ENCODE measurements around the gene LCK.
A peak's percentile ranks its signal among the peaks of the same experiment; 100 is the strongest.
"Not testable (repeated sequence)": the region's sequence is repeated elsewhere in the genome, so short reads cannot be mapped to it uniquely, and the experiment has no call there.

The LCK gene

DNA sequence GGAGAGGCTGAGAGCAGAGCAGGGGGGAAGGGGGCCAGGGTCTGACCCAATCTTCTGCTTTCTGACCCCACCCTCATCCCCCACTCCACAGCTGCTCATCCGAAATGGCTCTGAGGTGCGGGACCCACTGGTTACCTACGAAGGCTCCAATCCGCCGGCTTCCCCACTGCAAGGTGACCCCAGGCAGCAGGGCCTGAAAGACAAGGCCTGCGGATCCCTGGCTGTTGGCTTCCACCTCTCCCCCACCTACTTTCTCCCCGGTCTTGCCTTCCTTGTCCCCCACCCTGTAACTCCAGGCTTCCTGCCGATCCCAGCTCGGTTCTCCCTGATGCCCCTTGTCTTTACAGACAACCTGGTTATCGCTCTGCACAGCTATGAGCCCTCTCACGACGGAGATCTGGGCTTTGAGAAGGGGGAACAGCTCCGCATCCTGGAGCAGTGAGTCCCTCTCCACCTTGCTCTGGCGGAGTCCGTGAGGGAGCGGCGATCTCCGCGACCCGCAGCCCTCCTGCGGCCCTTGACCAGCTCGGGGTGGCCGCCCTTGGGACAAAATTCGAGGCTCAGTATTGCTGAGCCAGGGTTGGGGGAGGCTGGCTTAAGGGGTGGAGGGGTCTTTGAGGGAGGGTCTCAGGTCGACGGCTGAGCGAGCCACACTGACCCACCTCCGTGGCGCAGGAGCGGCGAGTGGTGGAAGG lies 23.7 kb downstream of the LCK start:
- no peak for DNase-seq (ENCODE audit: low spot score)

DNA sequence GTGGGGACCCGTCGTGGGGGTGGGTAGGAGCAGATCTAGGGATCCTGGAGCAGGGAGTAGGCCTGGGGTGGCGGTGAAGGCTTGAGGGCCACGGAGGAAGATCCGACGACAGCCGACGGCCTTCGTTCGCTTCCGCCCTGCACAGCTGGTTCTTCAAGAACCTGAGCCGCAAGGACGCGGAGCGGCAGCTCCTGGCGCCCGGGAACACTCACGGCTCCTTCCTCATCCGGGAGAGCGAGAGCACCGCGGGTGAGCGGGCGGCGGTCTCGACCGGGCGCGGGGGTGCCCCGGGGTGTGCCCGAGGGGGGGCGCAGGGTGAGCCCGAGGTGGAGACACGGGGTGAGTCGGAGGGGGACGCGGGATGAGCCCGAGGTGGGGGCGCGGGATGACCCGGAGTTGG lies 24.4 kb downstream of the LCK start:
- DNase-seq (ENCODE audit: low spot score), result no peak

DNA sequence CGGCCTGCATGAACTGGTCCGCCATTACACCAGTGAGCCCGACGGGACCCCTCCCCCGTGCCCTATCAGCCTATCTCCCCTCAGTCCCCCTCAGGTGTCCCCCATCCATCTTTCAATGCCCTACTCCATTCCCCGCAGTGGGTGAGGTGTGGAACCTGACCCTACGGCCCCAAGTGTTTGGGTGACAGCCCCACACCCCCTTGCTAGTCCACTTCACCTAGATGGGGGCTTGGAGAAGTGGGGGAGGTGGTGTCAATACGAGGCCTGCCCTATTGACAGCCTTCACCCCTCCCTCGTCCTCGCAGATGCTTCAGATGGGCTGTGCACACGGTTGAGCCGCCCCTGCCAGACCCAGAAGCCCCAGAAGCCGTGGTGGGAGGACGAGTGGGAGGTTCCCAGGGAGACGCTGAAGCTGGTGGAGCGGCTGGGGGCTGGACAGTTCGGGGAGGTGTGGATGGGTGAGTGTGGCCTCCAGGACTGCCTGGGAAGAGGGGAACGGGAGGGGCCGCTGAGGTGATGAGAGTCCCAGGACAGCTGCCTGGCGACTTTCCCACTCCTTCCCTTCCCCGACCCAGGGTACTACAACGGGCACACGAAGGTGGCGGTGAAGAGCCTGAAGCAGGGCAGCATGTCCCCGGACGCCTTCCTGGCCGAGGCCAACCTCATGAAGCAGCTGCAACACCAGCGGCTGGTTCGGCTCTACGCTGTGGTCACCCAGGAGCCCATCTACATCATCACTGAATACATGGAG lies 25.1 kb downstream of the LCK start:
- no peak for DNase-seq (ENCODE audit: low spot score)

DNA sequence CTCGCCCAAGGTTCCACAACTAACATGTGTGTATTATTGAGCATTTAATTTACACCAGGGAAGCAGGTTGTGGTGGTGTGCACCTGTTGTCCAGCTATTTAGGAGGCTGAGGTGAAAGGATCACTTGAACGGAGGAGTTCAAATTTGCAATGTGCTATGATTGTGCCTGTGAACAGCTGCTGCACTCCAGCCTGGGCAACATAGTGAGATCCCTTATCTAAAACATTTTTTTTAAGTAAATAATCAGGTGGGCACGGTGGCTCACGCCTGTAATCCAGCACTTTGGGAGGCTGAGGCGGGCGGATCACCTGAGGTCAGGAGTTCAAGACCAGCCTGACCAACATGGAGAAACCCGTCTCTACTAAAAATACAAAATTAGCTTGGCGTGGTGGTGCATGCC lies 33.7 kb downstream of the LCK start:
- DNase-seq (ENCODE audit: low spot score), result not testable (repeated sequence)

DNA sequence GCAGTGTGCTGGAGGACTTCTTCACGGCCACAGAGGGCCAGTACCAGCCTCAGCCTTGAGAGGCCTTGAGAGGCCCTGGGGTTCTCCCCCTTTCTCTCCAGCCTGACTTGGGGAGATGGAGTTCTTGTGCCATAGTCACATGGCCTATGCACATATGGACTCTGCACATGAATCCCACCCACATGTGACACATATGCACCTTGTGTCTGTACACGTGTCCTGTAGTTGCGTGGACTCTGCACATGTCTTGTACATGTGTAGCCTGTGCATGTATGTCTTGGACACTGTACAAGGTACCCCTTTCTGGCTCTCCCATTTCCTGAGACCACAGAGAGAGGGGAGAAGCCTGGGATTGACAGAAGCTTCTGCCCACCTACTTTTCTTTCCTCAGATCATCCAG lies 34.6 kb downstream of the LCK start:
- DNase-seq (ENCODE audit: low spot score), result no peak

DNA sequence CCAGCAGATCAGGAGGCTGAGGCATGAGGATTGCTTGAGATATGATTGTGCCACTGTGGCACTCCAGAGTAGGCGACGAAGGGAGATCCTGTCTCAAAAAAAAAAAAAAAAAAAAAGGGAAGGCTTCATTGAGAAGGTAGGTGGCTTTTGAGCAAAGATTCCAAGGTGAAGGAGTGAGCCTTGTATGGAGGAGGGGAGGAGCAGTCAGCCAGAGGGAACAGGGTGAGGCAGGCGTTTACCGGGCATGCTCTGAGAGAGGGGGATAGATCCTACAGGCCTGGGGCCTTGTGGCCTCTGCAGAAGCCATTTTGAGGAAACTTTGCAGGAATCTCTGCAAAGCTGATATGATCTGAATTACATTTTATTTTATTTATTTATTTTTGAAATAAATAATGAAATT lies 35.7 kb downstream of the LCK start:
- DNase-seq (ENCODE audit: low spot score), result no peak

DNA sequence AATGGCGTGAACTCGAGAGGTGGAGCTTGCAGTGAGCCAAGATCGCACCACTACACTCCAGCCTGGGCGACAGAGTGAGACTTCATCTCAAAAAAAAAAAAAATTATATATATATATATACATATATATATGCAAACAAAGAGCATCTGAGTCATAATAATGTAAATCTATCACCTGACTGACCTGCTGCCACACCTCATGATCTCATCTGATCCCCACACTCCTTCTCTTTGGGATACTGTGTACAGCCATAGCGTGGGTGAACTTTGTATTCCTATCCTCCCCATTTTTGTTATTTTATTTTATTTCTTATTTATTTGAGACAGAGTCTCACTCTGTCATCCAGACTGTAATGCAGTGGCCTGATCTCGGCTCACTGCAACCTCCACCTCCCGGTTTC lies 38.2 kb downstream of the LCK start:
- no peak for DNase-seq (ENCODE audit: low spot score)

DNA sequence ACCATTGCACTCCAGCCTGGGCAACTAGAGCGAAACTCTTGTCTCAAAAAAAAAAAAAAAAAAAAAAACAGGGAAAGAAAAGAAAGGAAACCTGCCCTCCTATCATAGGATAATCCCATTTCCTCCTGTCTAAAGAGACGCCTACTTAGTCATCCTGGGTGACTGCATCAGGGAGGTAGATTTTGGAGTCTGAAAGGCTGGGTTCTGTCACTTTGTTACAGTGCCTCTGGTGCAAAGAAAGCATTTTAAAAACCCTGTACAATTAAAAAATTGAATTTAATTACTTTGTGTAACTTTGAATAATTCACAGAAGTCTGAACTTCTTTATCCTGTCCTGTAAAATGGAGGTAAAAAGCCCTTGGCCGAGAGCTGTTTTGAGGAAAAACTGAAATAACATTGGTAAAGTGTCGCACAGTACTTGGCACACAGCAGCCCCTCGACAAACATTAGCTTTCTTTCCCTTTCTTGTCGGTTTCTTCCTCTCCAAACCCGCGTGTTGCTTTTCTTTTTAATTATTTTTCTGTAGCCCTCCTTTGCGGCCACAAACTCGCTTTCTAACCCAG lies 40.2 kb downstream of the LCK start:
- no peak for DNase-seq (ENCODE audit: low spot score)

DNA sequence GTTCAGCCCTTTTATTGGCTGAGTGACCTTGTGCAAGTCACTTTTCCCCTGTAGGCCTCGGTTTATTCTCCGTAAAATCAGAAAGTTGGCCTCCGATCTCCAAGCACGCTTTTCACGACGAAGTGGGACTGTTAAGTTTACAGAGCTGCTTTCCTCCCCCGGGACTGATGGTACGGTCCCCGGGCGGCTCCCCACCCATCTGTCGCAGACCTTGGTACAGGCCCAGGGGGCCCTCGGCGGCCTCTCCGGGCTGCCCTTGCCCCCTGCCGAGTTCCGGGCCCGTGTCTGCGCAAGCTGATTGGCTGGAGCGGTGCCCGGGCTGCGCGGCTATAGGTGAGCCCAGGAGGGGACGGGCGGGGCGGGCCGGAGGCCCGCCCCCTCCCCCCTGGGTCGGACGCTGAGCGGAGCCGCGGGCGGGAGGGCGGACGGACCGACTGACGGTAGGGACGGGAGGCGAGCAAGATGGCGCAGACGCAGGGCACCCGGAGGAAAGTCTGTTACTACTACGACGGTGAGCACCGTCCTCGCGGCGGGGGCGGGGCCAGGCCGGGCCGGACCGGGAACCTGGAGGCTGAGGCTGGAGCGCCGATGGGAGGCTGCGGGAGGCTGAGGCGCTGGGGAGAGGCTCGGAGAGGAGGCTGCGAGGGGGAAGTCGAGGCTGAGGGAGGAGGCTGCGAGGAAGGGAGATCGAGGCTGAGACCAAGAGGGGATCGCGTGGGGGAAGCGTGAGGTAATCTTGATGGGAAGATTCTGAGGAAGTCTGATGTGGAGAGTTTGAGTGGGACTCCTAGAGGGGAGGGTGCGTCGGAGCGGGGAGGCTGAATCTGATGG lies 40.9 kb downstream of the LCK start, which contains the start of gene HDAC1:
Gene HDAC1, plus strand, starts transcription at position 376 of the 831 bp plus-strand sequence. Its CDS starts 87 bp downstream, at position 463.
- peak; percentile 99 for DNase-seq (ENCODE audit: low spot score)

DNA sequence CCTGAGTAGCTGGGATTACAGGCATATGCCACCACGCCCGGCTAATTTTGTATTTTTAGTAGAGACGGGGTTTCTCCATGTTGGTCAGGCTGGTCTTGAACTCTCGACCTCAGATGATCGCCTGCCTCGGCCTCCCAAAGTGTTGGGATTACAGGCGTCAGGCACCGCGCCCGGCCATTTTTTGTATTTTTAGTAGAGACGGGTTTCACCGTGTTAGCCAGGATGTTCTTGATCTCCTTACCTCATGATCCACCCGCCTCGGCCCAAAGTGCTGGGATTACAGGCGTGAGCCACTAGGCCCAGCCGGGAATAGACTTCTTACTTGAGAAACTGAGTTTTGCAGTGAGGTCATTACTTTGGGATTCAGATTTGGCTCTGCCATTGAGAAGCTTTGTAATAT lies 47.1 kb downstream of the LCK start:
- not testable (repeated sequence) for DNase-seq (ENCODE audit: low spot score)

DNA sequence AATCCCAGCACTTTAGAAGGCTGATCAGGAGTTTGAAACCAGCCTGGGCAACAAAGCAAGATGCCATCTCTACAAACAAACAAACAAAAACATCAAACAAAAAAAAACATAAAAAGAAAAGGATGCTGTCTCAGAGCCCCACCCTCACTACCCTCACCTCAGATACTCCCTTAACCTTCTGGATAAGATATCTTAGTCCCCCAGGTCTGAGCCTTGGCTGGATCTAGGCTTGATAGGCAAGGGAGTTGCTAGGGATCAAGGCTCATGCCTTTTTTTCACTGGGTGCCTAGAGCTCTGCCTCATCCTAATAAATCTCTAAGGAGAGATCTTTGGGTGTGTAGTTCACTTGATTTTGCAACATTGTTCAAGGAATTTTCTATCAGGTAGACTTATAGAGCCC lies 48.3 kb downstream of the LCK start:
- DNase-seq (ENCODE audit: low spot score), result no peak

DNA sequence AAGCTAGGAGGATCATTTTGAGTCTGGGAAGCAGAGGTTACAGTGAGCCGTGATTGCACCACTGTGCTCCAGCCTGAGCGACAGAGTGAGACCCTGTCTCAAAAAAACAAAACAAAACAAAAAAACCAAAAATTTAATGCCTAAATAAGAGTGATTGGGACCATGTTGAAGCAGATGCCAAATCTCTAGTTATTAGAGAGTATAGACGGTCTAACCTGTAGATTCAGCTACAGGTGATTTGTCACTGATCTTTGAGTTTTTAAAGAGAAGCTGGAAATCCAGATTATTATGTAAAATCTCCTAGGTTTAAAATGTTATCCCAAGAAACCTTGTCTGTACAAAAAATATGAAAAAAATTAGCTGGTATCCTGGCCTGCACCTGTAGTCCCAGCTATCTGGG lies 52.3 kb downstream of the LCK start:
- DNase-seq (ENCODE audit: low spot score), result no peak

DNA sequence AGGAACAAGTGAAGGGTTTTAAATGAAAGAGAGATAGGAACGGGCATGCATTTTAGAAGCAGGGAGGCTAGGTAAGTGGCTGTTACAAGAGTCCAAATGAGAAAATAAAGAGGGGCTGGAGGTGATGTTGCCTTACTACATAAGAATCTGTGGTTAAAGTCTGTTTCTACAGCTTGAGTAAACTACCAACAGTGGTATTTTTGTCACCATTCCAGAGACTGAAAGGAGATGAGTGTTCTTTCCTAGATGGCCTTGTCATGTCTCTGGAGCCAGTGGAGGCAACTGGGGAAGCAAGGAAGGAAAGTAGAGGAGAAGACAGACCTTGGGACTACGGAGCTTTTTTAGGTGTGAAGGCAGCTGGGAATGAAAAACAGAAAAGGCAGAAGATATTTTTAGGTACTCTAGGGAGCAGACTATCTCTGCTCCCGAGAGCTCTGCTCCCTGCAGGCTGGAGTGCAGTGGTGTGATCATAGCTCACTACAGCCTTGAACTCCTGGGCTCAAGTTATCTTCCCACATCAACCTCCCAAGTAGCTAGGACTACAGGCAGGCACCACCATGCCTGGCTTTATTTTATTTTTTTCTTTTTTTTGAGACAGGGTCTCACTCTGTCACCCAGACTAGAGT lies 53.0 kb downstream of the LCK start:
- DNase-seq (ENCODE audit: low spot score), result no peak

DNA sequence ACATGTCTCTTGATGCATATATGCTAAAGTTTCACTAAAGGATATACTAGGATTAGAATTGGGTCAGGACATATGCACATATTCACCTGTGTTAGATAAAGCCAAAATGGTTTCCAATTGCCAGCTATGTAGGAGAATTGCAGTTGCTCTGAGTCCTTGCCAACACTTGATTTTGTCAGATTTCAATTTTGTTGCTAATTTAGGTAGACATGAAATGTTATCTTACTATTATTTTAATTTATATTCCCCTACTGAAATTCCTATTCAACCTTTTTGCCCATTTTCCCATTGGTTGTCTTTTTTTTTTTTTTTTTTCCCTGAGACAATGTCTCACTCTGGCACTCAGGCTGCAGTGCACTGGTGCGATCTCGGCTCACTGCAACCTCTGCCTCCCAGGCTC lies 54.2 kb downstream of the LCK start:
- DNase-seq (ENCODE audit: low spot score), result no peak

DNA sequence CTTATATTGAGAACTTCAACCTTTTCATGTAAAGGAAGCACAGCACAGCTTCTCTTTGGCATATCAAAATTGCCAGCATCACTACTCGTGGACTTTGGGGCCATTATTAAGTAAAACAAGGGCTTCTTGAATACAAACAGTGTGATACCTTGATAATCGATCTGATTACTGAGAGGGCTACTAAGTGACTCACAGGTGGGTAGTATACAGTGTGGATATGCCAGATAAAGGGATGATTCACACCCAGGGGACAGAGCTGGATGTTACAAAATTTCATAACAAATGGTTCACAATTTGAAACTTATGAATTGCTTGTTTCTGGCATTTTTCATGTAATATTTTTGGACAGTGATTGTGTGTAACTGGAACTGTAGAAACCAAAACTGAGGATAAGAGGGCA lies 56.3 kb downstream of the LCK start:
- no peak for DNase-seq (ENCODE audit: low spot score)

DNA sequence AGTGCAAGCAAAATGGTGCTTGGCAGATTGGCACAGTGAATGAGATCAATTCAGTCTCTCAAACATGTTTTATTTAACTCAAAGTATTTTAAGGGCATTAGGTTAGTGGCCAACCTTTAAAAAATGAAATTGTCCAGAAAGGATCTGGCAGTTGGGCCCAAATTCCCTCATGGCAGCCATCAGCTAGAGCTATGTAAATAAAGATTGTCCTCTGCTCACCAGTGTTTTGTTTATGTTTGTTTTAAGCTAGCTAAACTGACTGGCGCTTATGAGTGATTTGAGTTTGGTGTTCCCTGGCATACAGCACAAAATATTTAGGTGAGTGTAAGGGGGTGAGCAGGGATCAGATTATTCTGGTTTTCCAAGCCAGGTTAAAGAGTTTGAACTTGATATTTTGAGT lies 58.9 kb downstream of the LCK start:
- DNase-seq (ENCODE audit: low spot score), result no peak

DNA sequence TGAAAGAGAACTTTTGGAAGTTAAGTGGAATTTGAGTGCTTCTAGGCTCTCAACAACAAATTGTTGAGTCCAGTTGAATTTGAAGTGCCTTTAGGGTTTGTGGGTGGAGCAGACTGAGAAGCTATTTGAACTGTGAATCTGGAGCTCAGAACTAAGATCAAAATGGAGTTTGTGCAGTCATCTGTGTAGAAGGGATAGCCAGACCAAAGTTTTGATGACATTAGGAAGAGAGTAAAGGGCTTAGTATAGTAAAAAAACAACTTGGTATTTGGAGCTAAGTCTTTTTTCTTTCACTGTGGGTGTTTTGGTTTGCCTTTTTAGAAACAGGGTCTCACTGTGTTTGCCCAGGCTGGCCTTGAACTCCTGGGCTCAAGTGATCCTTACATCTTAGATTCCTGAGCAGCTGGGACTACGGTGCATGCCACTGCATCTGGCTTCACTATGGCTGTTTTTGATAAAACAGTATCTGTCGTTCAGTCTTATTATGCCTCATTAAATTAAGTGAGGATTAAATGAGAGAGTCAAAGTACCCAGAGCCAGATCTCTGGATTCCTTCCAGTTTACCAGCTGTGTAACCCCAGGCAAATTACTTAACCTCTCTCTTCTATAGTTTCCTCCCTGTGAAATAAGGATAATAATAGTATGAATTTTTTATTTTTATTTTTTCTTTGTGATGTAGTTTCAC lies 60.8 kb downstream of the LCK start:
- DNase-seq (ENCODE audit: low spot score), result peak; percentile 52

DNA sequence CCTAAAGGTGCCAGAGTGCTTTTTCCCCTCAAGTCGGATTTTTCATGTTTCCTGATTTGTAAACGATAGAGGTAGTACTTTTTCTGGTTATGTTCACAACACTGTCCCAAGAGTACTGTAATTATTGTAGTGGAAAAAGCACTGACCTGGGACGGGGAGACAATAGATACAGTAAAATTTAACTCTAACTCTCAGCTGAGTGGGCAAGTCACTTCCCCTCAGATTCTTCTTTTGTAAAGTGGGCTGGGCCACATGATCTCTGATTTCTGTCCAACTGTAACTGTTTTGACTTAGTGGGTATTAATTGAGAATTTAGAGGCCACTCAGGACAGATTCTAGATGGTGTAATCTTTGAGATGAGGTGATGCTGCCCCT lies 65.8 kb downstream of the LCK start:
- DNase-seq (ENCODE audit: low spot score), result no peak

DNA sequence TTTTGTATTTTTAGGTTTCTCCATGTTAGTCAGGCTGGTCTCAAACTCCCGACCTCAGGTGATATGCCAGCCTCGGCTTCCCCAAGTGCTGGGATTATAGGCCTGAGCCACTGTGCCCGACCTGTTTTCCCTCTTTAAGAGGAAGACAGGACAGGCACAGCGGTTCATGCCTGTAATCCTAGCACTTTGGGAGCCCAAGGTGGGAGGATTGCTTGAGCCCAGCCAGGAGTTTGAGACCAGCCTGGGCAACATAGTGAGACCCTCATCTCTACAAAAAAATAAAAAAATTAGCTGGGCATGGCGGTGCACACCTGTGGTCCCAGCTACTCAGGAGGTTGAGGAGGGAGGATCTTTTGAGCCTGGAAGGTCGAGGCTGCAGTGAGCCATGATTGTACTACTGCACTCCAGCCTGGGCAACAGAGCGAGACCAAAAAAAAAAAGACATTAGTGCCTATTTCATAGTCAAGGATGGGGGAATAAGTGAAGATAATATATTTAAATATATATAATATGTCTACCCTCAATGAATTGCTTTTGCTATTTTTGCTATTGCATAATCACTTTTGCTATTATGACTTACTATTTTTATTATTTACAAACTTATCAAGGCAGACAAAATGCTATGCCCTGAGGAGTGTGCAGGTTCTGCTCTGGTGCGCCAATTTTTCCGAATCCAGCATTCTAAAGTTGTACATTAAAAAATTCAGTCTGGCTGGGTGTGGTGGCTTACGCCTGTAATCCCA lies 67.2 kb downstream of the LCK start:
- no peak for DNase-seq (ENCODE audit: low spot score)

DNA sequence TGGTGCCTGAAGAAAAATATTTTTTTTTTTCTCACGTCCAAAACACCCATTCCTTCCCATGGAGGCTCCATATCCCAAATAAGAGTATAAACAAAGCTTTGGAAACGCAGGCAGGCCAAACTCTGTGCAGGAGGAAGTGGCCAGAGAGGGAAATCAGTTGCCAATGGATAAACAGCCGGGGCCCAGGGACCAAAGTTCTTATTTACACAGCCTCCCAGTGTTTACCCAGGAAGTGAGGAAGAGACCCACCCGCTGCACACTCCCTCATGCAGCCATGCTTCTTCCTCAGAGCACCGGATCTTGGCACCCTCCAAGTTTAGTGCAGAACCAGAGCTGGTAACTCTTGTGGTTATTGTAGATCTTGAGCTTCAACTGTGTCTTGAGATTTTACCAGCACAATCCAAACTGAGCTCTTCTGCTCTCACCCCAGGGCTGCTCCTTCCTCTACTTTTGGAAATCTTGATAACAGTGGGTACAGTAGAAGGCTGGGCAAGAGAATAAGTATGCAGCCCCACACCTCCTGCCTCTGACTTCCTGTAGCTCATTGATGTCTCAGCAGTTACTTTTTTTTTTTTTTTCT lies 70.7 kb downstream of the LCK start:
- no peak for DNase-seq (ENCODE audit: low spot score)

Data from D341Med (cell line).